SIG-M5 (cell line): Measurements from ENCODE around the gene ATP6AP2.
"Not testable (repeated sequence)": the region's sequence is repeated elsewhere in the genome, so short reads cannot be mapped to it uniquely, and the experiment has no call there.

Experiments
- DNase-seq: peaks from one replicate; lab custom pipeline; 2025; lab: John Stamatoyannopoulos, UW

Gene ATP6AP2, protein sequence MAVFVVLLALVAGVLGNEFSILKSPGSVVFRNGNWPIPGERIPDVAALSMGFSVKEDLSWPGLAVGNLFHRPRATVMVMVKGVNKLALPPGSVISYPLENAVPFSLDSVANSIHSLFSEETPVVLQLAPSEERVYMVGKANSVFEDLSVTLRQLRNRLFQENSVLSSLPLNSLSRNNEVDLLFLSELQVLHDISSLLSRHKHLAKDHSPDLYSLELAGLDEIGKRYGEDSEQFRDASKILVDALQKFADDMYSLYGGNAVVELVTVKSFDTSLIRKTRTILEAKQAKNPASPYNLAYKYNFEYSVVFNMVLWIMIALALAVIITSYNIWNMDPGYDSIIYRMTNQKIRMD

GRCh38 chrX:40580537-40581335 is at the start of gene ATP6AP2:
Gene ATP6AP2, plus strand, starts transcription at chrX:40580970. Its CDS starts 96 bp downstream, at chrX:40581066.
- peak; percentile 82 for DNase-seq

GRCh38 chrX:40531056-40531826 is 49.5 kb upstream of the ATP6AP2 start:
- no peak for DNase-seq

DNA sequence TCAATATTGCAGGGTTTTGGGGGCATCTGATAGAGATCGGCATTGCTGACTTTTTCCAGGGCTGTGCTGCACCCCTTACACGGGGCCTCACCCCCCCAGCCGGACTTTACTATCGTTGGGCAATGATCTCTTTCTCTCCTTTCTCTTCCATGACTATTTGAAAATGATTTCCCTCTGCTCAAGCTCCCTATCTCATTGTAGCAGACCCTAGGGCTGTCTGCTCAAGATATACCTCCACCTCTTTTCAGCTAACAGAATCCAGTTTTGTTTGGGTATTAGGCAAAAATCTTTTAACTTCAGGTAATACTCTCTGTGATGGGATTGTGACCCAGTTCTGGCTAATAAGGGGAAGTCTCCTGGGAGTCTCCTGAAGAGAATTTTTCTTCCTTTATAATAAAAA is 43.5 kb upstream of the ATP6AP2 start:
- DNase-seq = no peak

- no peak for DNase-seq
Observed at GRCh38 chrX:40538406-40538805, 42.4 kb upstream of the ATP6AP2 start.

DNA sequence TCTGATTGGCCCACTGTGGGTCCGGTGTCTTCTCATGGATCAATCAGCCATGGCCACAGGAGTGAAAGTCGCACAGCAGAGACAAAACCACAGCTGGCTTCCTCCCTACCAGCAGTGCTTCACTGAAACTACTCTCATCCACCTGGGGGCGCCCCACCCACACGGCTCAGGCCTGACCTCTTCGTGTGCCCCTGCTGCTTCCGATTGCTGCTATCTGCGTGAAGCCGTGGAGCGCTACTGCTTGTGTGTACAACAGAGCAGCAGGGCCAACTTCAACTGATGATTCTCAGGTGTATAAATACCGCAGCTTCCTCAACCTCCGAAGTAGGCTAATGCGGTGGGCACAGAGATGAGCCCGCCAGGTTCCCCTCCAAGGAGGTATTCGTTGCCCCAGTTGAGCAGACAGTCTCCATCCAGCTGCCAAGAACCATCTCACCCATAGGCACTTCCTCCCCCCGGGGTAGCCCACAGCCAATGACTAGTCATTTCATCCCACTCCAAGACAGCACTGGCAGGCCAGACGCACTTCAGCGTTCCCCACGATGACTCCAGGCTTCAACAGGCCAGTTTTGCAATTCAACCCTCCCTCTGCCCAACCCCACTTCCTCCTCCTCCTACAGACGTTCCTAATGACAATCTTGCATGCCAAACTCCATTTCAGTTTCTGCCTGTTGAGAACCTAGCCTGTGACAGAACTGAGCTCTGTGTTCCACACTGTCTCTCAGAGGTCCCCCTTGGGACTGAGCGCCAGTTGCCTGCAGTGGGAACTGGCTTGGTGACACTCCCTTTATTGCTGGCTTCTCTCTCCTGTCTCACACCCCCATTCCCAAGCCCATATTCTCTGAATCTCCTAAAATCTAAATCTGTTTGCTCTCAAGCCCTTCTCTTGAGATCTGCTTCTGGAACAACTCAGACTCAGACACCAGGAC is 41.3 kb upstream of the ATP6AP2 start:
- peak; percentile 23 for DNase-seq

DNA sequence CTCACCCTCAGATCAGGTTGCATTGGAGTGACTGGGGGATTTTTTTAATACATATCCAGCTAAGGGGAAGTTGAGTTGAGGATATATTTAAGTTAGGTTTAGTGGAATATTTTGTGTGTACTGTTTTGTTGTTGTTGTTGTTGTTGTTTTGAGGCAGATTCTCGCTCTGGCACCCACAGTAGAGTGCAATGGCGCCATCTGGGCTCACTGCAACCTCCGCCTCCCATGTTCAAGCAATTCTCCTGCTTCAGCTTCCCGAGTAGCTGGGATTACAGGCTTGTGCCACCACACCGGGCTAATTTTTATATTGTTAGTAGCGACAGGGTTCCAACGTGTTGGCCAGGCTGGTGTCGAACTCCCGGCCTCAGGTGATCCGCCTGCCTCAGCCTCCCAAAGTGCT is 38.6 kb upstream of the ATP6AP2 start:
- no peak for DNase-seq

DNA sequence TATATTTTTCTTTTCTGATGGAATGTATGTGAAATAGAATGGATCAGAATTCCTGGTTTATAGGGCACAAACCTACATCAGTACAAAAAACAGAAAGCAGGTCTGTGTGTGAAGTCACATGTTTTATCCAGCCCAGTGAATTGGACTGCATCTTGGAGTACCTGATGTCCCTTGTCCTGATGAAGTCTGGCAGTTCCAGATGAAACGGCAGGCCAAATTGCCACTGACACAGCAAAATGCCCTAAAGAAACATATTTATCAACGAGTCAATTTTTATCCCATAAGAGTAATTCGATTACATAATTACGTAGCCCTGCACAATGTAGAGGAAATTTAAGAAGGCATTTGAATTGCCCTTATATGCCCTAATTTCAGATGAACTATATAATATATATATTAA is 37.8 kb upstream of the ATP6AP2 start:
- DNase-seq = no peak

DNA sequence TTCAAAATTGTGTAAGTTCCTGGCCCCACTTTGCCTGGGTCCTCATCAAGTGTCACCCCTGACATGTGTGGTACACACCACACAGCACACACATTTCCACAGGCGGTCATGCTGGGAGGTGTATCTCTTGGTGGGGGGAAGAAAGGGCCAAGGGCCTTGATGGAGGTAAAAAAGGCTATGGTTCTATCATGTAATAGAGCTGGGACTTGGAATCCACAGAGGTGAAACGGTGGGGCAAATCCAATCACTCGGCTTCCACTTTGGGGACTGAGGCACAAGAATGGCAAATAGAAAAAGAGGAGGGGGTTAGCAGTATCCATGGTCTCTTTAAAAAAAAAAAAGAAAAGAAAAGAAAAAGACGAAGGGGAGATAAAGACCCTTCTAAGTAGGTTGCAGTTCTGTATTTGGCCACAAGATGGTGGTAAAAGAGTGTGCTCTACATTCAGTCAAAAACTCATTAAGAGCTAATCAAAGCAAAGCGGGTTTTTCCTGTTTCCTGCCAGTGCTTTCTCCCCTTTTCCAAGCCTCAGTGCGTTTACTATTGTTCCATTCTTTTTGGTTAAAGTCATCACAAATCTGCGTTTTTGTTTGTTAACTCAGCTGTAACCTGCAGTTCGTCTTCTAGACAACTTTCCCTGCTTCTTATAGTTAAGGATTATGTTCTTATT is 37.0 kb upstream of the ATP6AP2 start:
- no peak for DNase-seq

DNA sequence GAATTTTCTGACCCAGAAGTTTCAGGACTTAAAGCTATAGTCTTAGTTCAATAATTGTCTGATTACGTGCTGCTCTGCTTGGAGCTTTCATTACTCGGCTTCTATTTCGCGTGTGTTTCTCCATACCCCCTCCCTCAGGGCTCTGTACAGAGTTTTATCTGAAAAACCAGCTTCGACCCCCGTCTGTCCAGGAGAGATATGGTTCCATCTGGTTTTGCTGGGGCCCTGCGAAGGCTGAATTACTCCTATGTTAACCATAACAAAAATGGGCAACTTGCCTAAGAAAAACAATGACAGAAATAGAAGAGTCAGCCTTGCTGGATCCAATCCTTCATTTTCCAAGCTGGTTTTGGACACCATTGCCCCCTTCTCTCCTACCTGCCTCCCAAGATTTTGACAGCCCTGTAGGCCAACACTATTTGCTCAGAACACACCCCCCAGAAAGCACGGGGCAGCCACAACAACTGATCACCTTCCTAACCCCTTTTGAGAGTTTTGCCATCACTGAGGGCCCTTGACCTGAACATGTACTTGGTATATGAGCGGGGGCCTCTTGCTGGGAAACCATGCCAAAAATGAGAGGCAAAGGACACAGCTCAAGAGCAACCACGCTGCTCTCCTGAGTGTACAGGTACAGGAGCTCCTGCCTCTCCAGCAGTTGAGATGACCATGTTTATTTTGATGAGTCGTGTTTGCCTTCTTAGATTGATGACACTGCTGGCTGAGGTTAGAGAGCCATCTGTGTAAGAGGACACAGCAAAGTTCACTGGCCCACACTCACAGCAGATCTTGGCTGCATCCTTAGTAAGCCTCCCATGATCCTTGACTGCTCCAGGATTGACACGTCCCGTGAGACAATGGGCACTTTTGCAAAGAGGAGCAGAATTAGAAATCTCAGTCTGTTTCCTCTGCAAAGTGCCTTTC is 36.2 kb upstream of the ATP6AP2 start:
- no peak for DNase-seq

- DNase-seq = no peak
Observed at GRCh38 chrX:40546870-40547269, 33.9 kb upstream of the ATP6AP2 start.

- DNase-seq = no peak
Observed at GRCh38 chrX:40550066-40550465, 30.7 kb upstream of the ATP6AP2 start.

DNA sequence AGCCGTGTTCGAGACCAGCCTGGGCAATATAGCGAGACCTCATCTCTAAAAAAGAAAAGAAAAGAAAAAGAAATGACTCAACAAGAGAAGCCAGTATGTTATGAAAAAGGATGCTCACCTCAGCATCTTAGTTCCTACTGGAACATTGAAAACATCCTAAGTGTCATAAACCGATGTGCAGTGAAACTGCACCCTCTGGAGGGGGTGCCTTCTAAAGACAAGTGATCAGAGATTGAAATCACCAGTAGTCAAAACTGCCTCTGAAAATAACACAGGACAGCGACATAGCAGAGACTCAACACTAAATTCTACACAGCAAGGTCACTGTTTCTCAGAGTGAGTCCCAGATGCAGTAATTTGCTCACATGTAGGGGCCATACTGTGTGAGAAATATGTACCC is 28.0 kb upstream of the ATP6AP2 start:
- DNase-seq = no peak

DNA sequence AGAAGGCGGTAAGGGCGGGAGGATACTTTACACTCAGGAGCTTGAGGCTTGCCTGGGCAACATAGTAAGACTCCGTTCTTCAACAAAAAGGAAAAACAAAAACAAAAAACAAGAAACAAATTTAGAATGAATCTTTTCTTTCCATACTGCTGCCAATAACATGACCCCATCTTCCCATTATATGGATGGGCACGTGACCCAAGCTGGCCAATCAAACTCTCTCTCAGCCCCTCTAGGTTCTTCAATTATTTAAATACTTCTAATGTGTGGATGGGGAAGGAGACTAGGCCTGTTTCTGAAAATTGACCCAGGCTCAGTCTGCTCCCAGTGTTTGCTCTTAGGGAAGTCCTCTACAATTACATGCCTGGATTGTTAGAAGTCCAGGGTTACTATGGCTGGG is 22.2 kb upstream of the ATP6AP2 start:
- DNase-seq = no peak

DNA sequence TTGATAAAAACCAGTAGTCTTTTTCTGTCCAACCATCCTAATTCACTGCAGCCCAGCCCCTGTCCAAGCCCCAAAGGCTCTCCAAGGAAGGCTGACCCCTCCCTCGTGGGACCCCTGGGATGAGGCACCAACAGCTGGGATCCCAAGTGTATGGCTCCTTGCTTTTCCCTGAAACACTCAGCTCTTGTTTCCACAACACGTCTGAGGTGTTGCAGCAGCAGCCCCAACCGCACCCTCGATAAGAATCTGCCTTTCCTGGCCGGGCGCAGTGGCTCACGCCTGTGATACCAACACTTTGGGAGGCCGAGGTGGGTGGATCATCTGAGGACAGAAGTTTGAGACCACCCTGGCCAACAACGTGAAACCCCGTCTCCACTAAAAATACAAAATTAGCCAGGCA is 17.0 kb upstream of the ATP6AP2 start:
- DNase-seq = no peak

DNA sequence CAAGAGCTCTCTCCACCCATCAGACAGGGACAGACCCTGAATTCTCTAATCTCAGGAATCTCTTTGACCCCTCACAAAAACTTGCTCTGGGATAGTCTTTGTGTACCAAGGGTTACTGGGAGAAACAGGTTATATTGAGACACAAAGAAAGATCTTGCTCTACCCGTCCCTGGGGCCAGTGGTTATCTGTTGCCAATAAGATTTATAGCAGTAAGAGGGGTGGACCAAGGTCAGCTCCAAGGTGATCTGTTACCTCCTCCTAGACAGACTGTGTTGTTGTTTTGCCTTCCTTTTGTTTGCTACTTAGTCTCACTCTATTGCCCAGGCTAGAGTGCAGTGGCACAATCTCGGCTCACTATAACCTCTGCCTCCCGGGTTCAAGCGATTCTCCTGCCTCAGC is 16.3 kb upstream of the ATP6AP2 start:
- DNase-seq = no peak

GRCh38 chrX:40570346-40571093 is 10.2 kb upstream of the ATP6AP2 start:
- peak; percentile 8 for DNase-seq

DNA sequence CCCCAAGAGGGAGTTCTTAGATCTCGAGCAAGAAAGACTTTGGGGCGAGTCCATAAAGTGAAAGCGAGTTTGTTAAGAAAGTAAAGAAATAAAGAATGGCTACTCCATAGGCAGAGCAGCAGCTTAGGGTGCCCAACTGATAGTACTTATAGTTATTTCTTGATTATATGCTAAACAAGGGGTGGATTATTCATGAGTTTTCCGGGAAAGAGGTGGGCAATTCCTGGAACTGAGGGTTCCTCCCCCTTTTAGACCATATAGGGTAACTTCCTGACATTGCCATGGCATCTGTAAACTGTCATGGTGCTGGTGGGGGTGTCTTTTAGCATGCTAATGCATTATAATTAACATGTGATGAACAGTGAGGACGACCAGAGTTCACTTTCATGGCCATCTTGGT is 9.6 kb upstream of the ATP6AP2 start:
- not testable (repeated sequence) for DNase-seq

- DNase-seq = no peak
Observed at GRCh38 chrX:40571600-40571999, 9.2 kb upstream of the ATP6AP2 start.

- DNase-seq = no peak
Observed at GRCh38 chrX:40573763-40574162, 7.0 kb upstream of the ATP6AP2 start.
